Astrocyte of the spinal cord (primary cell): ENCODE results near the gene COPA.
A peak's percentile ranks its signal among the peaks of the same experiment; 100 is the strongest.

Experiments used
- DNase-seq: peaks from one replicate; pipeline ENCODE4 v3.0.0; 2011; ENCODE audit warnings: low read depth, low spot score
- H3K4me3 ChIP-seq: 2 replicates; pipeline ENCODE4 v1.5.1; 2011; ENCODE audit warnings: low read depth, mild to moderate bottlenecking, low read length, moderate library complexity
- CTCF ChIP-seq: IDR thresholded peaks from 2 replicates; pipeline ENCODE4 v1.5.1; 2012; ENCODE audit warnings: low read depth, mild to moderate bottlenecking, low read length, inconsistent platforms
- in situ Hi-C: cut with HindIII; loops from 2 replicates; pipeline ENCODE4 v1.10.0; 2017; ENCODE audit warnings: low sequenced_read_pairs

Gene COPA

GRCh38 chr1:160256396-160257046 is 86.5 kb downstream of the COPA start:
- no peak overlapping the region for H3K4me3 ChIP-seq
- TF ChIP-seq CTCF: no peak
- in situ Hi-C loops: no loop called here
- DNase-seq: peak; percentile 66

- no peak for TF ChIP-seq CTCF
- in situ Hi-C loops: no loop called here
- DNase-seq: no peak
- H3K4me3 ChIP-seq: no peak overlapping the region
These were observed 87.2 kb downstream of the COPA start for GRCh38 chr1:160255781-160256300.

GRCh38 chr1:160251687-160252526 is 91.1 kb downstream of the COPA start:
- TF ChIP-seq CTCF: peak; percentile 74
- in situ Hi-C loops: no loop called here
- no peak overlapping the region for H3K4me3 ChIP-seq
- peak; percentile 73 for DNase-seq

- in situ Hi-C loops: no loop called here
- DNase-seq: no peak
- TF ChIP-seq CTCF: no peak
These were observed 92.0 kb downstream of the COPA start for GRCh38 chr1:160251011-160251410.

GRCh38 chr1:160247053-160247452 is 96.0 kb downstream of the COPA start:
- DNase-seq: no peak
- TF ChIP-seq CTCF: no peak
- H3K4me3 ChIP-seq: no peak overlapping the region
- in situ Hi-C loops: no loop called here

More at GRCh38 chr1:160251011-160251410, 92.0 kb downstream of the COPA start:
- no peak overlapping the region for H3K4me3 ChIP-seq

GRCh38 chr1:160245434-160245833 is 97.6 kb downstream of the COPA start:
- DNase-seq: no peak
- in situ Hi-C loops: no loop called here
- no peak overlapping the region for H3K4me3 ChIP-seq
- TF ChIP-seq CTCF: no peak
